GM12892 (cell line): ENCODE data around the gene EXOC6B.

ENCODE experiments used
- POLR2A ChIP-seq: IDR thresholded peaks from 2 replicates; pipeline ENCODE4 v1.6.1; 2011; ENCODE audit warnings: low read depth, low read length, control low read depth
- POLR2AphosphoS5 ChIP-seq: IDR thresholded peaks from 2 replicates; pipeline ENCODE4 v1.6.1; 2011; ENCODE audit warnings: low read depth, low read length, control low read depth

DNA sequence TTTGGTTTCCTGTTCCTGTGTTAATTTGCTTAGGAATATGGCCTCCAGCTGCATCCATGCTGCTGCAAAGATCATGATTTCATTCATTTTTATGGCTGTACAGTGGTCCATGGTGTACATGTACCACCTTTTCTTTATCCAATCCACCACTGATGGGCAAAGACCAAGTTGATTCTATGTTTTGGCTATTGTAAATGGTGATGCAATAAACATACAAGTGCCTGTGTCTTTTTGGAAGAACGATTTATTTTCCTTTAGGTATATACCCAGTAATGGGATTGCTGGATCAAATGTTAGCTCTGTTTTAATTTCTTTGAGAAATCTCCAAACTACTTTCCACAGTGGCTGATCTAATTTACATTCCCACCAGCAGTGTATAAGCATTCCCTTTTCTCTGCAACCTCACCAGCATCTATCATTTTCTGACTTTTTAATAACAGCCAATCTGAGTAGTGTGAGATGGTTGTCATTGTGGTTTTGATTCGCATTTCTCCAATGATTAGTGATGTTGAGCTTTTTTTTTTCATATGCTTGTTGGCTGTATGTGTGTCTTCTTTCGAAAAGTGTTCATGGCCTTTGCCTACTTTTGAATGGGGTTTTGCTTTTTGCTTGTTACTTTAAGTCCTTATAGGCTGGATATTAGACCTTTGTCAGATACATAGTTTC lies 19.4 kb downstream of the EXOC6B start:
- no peak for TF ChIP-seq POLR2A
- TF ChIP-seq POLR2AphosphoS5, result no peak
